NCI-H2107 (cell line): ENCODE measurements around the gene CDC42EP3.

Experiments used
- DNase-seq: peaks from one replicate; lab custom pipeline; 2025; lab: John Stamatoyannopoulos, UW

Gene CDC42EP3, protein sequence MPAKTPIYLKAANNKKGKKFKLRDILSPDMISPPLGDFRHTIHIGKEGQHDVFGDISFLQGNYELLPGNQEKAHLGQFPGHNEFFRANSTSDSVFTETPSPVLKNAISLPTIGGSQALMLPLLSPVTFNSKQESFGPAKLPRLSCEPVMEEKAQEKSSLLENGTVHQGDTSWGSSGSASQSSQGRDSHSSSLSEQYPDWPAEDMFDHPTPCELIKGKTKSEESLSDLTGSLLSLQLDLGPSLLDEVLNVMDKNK

DNA sequence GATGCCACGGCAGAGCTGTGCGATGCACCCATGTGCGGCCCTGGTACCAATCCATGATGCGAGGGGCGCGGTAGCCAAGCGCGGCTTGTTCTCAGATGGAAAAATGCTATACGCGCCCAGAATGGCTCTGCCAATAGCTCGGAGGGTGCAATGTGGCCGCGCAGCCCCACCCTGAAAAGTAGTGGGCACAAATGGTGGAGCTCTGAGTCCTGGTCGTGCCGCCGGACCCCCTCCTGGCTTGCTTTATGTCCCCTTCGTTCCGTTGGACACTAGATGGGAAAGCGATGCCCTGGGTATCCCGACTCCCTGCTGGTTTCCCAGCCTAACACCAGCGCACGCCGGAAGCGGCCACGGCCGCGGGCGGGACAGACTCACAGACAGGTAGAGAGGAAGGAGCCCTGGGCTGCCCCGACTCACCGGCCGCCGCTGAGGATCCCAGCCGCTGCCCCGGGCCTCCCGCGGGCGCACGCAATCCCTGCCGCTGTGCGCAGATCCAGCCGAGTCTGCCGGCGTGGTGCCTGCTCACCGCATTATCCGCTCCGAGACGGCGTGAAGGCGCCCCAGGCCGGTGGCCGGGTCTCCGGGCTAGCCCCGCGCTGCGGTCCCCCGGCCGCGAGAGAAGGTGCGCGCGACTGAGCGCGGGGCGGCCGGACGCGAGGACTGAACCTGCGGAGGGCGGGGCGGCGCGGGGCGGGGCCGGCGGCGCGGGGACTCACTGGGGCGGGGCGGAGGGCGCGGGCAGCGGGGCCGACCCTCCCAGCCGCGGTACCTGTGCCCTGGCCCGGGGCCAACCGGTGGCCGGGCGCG lies at the start of gene CDC42EP3:
TSS of gene CDC42EP3 (minus strand) at position 634 of the 807 bp plus-strand sequence. CDS start 25,055 bp downstream, outside the sequence.
- no peak for DNase-seq

DNA sequence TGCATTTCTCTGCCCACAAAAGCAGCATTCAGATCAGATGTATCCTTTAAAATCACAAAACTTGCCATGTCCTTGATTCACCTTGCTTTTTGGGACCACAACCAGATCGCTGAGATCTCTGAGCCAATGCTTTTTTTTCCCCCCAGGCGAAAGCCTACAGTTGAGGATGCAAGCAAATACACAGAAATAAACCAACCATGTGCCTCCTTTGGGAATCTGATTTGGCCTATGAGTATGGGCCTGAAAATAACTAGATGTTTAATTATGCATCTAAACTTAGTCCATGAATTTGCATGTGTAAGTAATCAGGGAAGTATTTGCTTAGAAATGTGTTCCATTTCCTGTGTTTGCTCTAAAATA lies 49.7 kb upstream of the CDC42EP3 start:
- no peak for DNase-seq

DNA sequence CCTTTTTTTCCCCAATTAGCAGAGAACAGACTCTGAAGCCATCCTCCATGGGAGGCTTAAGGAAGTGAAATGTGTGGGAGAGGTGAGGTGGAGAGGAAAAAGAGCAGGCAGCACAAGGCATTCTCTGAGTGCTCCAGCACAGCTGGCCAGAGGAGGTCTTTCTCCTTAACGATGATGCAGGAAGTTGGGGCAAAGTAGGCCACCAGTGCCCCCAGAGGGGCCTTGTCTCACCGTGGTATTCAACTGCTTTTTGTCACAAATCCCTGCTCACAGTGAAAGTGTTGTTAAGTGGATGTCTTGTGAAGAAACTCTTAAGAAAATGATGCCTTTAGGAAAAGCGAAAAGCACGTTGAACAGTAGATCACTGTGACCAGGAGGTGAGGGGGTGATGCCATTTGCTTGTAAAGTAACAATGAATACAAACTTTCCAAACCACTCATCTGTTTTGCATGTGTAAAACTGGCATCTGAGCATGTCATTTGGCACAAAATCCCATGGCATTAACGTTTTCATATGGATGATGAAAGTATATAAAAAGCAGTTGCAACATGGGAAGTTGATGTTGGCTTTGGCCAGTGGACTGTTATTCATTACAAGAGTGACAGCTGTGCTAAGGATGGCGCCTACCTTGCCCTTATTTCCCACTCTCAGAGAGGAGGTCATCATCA lies 49.2 kb upstream of the CDC42EP3 start:
- no peak for DNase-seq

DNA sequence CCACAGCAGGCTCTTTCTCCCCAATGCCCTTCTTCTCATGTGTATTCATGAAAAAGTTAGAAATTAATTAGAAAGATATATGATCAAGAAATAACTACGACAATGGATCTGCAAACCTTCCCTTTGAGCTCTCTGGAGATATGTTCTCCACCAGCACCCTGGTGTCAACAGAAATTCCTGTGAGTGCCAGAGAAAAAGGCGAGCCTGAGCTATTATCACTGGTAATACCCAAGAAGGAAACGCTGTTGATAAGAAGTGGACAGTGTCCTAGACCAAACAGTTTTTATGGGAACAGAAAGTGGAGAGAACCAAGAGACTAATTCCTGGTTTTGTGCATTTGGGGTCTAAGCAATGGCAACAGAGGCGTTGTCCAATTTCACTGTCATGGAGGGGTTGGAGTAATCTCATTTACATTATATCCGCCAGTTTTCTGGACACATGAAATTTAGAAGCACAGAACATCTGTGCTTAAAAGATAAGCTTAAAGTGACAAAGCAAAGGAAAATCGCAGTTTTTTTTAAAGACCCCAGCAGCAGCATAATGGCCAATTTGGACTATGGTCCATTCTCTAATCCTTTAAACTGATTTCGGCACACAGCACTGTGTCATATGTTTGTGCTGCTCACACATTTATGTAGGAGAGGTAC lies 47.2 kb upstream of the CDC42EP3 start:
- no peak for DNase-seq

DNA sequence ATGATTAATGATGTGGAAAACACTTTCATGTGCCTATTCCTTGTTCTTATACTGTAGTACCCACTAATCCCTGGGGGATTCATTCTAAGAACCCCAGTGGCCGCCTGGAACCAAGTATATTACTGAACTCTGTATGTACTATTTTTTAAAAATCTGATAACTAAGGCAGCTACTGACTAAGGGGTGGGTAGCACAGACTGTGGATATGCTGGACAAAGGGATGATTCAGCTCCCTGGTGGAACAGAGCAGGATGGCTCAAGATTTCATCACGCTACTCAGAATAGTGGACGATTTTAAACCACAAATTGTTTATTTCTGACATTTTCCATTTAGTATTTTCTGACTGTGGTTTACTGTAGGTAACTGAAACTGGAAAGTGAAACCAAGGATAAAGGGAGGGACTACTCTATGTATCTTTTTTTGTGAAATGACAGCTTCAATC lies 41.8 kb upstream of the CDC42EP3 start:
- no peak for DNase-seq

DNA sequence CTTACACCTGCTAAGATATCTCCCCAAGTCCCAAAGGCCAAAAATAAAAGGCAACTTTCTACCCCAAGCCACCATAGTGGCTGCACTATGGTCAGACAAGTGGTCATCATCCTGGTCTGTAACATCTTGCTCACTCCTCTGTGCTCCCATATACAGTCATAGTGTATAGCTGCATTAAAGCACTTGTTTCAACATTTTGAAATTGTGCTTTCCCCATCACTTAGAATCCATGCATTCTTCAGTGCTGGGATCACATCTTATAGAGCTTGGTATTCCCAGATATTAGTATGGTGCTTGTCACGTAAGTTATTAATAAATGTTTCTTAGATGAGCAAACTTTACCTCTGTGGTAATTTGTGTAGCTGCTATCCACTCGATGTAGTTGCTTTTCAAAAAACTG lies 40.4 kb upstream of the CDC42EP3 start:
- DNase-seq: no peak

DNA sequence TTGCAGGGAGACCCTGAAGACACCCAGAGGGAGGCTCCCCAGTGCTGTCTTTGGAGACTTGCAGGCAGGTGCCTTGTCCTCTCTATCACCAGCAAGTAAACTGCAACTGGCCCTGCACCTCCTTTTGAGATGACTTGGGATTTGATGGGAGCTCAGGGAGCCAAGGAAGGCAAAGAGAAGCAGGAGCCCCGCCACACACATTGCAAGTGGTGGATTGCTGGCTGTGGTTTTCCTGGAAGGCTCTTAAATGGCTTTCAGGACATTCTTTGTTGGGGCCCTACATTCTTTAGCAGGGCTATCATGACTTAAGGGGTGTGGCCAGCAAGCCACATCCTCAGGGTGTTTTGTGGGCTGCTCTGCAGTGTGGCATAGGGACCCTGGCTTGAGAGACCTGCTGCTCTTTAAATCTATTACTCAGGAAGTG lies 39.9 kb upstream of the CDC42EP3 start:
- no peak for DNase-seq

DNA sequence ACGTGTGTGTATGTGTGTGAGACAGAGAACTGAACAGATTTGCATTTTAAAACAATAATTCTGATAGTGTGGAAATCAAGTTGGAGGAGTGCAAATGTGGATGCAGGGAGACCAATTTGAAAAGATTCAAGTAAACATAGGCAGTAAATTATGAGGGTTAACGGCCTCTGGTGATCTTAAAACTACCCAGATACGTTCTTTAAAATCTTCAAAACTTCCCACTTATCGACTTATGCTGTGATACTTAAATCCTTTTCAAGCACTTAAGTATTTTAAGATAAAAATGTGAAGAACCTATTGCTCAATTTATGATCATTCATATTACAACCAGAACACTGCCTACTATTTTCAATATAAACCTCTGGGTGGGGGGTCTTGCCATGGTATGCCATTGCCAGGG lies 37.7 kb upstream of the CDC42EP3 start:
- DNase-seq: no peak

DNA sequence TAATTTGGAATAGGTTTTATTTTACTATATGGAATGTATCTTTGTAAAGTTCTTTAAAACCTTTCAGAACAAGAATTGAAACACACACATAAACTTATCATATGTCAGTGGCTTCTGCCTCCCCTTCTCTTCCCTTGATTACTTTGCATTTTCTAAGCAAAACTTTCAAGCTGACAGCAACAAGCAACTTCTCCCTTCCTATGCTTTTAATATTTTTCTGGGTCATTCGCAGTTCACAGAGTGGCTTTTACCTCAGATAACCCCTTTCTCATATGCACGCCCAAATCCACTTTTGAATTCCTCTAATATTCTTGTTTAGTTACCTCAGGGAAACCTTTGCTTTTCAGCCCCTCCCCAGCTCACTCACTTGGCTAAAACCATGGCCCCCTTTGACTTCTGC lies 36.7 kb upstream of the CDC42EP3 start:
- no peak for DNase-seq

DNA sequence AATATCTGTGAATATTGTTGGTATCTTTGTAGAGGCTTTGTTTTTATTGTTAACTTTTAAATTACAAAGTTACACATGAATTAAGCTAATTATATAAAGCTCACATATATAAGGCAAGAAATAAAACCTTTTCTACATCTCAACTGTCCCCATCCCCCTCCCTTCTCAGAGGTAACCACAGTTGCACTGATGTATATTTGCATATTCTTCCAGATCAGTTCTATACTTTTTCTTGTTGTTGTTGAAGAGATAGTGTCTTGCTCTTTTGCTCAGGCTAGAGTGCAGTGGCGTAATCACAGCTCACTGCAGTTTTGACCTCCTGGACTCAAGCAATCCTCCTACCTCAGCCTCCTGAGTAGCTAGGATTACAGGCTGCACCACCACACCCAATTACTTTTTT lies 36.0 kb upstream of the CDC42EP3 start:
- DNase-seq: no peak

DNA sequence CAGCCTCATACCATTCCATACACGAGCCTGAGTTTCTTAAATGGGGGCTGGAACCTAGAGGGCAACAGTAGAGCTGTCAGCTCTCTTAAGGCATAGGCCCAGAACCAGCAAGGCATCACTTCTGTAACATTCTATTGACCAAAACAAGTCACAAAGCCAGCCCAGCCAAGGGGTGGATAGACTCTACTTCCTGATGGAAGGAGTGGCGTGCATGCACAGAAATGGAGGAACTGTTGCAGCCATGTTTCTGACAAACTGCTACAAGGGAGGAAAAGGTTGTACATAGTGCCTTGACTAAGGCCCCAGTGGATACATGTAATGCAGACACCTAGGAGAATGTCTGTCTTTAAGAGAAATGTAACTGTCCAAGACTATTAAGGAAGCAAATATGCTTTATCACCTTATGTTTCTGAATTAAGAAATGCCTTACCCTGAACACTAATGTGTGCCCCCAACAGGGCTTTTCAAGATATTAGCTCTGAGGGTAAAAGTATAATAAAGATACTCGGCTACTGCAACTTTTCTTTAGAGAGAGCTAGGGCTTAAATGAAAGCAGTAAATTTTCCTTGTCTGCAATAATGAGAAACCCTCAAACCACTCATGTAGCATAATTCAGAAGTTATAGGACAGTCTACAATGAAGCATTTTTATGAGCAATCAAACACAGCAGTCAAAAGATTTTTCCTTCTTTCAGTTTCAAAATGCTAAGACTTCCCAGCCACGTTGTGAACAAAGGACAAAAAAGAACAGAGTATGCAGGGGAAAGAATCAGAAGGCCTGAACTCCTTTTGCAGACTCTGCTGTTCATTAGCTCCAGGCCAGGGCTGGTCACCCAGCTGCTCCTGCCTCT lies 35.1 kb upstream of the CDC42EP3 start:
- no peak for DNase-seq

DNA sequence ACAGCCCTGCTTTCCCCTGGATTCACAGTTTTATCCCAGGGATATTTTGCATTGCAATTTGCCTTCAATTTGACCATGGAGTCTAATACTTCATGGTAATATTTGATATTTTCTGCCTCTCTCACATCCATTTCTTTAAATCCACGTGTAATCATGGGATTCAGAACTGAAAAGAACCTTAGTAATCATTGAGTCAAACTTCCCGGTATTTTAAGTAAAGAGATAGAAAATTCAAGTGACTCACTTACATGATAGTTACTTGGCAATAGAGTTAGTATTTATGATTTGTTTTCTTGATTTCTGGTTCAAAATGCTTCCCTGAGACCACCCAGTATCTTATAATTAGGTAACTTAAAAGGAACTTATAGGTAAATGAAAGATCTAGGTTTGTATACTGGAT lies 33.7 kb upstream of the CDC42EP3 start:
- no peak for DNase-seq

DNA sequence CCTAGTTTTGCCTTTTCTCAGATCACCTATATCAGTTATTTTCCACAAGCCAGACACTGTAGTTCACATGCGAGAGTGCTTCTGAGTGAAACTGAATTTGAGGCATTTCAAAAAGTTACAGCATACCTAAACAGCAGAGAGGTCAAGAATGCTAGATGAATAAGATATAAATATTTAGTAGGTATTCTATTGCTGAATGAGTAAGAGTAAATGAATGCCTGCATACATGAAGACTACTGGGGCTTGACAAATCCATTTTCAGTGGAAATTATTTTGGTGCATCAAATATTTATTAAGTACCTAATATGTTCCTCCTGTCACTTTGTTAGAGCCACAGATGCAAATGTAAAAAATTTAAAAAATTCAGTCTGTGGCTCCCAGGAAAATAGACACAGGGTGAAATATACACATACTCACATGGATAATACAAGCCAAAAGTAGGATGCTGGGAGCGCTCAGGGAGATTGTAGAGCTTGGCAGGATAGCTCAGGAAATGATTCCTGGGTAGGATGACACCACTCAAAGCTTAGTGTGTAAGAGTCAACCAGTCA lies 27.6 kb upstream of the CDC42EP3 start:
- no peak for DNase-seq

DNA sequence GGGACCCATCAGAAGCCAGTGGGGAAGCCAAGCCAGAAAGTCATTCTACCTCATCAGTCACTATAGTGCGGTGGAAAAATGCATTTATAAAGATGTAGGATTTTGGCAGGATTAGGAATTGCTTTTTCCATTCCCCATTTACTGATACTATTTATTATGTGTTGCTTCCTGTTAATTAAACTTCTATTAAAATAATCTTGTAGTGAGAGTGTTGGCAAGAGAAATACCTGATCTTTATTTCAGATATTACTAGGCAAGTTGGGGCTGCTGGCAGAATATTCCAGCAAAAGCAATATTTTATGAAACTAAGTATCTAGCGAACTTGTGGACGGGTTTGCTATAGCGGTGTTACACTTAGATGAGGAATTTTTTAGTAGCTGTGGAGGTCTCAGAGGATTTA lies 23.9 kb upstream of the CDC42EP3 start:
- no peak for DNase-seq

DNA sequence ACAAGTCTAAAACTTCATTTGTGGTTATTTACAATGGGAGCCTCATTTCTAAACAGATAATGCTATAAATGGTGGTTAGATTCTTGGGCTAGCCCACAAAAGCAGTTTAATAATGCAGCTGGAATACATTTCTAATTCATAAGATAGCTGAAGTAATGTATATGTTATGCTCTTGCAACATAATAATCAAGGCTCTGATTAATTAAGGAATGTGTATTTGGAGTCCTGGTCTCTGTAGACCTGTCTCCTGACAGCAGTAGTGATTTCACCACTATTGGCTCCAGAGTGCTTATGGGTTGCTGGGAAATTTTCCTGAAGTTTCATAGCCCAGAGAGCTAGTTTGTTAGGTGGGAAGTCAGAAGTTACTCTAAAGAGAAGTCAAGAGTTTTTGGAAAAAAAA lies 21.3 kb upstream of the CDC42EP3 start:
- no peak for DNase-seq

DNA sequence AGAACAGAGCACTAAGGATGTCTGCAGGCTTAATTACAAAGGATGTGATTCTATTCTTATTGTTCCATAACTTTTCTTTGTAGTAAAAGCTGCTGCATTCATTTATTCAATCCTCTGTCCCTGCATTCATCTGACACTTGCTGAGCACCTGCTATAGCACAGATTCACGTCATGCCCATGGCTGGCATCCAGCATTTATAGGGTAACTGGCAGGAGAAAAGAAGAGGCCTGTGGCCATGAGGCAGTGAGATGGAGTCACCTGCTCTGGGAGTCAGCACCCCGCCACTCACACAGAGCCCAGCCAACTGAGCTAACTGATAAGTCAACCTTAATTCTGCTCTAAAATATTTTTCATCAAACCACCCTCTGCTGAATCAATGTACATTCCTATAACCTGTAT lies 18.3 kb upstream of the CDC42EP3 start:
- DNase-seq: no peak

DNA sequence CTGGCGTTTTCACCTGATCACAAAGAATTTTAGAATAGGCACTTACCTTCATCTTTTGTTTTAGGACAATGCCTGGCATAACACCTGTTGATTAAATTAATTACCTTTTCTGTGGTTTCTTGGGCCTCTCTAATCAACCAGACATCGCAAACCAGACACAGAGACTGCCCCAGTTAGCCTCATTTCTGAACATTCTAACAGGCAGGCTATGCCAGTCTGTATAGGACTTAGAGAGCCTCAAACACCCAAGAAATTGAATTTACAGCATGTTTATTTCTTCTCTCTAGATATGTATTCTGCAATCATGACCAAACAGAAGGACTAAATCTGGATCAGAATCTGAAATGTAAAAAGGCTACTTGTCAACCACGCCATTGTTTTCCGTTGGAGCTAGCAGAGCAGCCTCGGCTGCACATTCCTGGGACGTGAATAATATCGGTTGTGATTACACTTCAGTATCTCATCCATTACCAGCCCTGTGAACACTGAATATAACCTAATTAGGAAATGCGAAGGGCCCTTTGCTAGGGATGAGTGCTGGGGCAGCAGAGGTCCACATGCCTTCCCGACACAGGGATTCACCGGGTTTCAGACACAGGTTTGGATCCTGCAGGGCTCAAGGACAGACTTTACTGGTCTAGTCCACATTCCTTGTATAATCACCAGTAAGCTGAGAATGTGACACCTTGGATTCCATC lies 17.5 kb upstream of the CDC42EP3 start:
- no peak for DNase-seq

DNA sequence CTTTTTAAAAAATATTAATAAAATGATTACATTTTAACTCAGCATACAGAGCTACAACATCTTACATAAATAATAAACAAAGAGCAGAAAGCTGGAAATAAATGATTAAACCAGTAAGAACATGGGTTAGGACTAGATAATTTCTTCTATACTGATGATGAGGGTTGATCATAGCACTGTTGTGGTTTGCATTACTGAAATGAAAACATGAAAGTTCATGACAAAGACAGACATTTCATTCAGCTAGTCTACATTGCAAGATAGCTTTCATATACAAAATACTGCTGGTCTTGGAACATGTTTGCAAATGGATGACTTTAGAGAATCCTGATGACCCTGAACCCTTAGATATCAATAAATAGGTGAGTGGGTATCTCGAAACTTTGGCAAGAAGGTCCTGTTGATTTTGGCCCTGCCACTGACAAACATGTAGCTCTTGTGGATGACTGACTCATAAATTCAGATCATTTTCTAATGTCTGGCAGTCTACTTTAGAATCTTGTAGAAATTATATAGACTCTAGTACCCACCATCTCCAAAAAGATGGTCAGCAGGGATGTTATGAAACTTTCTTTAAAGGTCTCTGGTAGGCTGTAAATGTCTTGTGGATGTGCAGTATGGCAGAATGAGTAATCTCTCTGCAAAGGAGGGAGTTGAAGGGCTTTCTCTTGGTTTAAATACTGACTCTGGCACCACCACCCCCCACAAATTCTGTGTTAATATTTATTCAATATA lies 15.5 kb upstream of the CDC42EP3 start:
- DNase-seq: no peak

DNA sequence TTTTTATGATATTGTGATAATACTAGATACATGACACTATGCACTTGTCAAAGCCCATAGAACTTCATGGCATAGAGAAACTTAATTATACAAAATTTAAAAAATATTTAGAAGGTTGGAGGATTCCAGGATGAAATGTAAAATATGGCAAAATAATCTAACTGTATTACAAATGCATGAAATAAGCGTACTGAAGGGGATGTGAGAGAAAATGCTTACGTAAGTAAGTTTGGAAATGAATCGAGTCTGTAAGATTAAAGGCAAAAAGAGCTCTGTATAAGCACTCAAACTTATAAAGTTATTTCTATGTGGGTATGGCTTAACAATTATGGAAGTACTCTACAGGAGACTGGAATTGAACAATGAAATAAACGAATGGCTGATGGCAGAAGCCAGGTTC lies 13.4 kb upstream of the CDC42EP3 start:
- no peak for DNase-seq
